Astrocyte of the cerebellum (primary cell): Measurements from ENCODE around the gene SMAD6.

ENCODE experiments used
- DNase-seq: peaks from one replicate; pipeline ENCODE4 v3.0.0-alpha.2; 2011; ENCODE audit warnings: low read depth
- H3K4me3 ChIP-seq: 2 replicates; pipeline ENCODE4 v1.5.1; 2011; ENCODE audit warnings: mild to moderate bottlenecking, low read depth, low read length, moderate library complexity
- CTCF ChIP-seq: IDR thresholded peaks from 2 replicates; pipeline ENCODE4 v1.5.1; 2012; ENCODE audit warnings: low read length, low read depth, moderate library complexity, mild to moderate bottlenecking; ENCODE audit errors: missing control alignments
- in situ Hi-C: cut with HindIII; loops from 2 replicates; pipeline ENCODE4 v1.10.0; 2017; ENCODE audit warnings: low sequenced_read_pairs

SMAD6 gene

GRCh38 chr15:66752078-66752477 lies 50.0 kb downstream of the SMAD6 start:
- TF ChIP-seq CTCF: no peak
- DNase-seq: no peak
- H3K4me3 ChIP-seq: no peak overlapping the region
- in situ Hi-C loops: no loop called here

- TF ChIP-seq CTCF: no peak
- H3K4me3 ChIP-seq: no peak overlapping the region
- no peak for DNase-seq
- in situ Hi-C loops: no loop called here
Measured at GRCh38 chr15:66753687-66754377, 51.8 kb downstream of the SMAD6 start.

- no peak for TF ChIP-seq CTCF
- no peak for DNase-seq
- in situ Hi-C loops: no loop called here
- no peak overlapping the region for H3K4me3 ChIP-seq
Measured at GRCh38 chr15:66754789-66755188, 52.8 kb downstream of the SMAD6 start.

GRCh38 chr15:66755298-66756068 lies 53.4 kb downstream of the SMAD6 start:
- TF ChIP-seq CTCF: no peak
- no peak overlapping the region for H3K4me3 ChIP-seq
- in situ Hi-C loops: no loop called here
- no peak for DNase-seq

- H3K4me3 ChIP-seq: no peak overlapping the region
- DNase-seq: no peak
- TF ChIP-seq CTCF: no peak
- in situ Hi-C loops: no loop called here
Measured at GRCh38 chr15:66756295-66756694, 54.3 kb downstream of the SMAD6 start.

- in situ Hi-C loops: no loop called here
- no peak for DNase-seq
Measured at GRCh38 chr15:66757030-66757429, 55.0 kb downstream of the SMAD6 start.

More at GRCh38 chr15:66757030-66757429, 55.0 kb downstream of the SMAD6 start:
- H3K4me3 ChIP-seq: no peak overlapping the region
- TF ChIP-seq CTCF: no peak
